ENCODE measurements around the gene FAXDC2. TPM values are rescaled to one million over a fixed set of nuclear protein-coding genes. Genes with fewer than 3 reads are reported as not detected.

FAXDC2 gene
- total RNA-seq, 1 donor from 2014 or later: 3.6 TPM

DNA sequence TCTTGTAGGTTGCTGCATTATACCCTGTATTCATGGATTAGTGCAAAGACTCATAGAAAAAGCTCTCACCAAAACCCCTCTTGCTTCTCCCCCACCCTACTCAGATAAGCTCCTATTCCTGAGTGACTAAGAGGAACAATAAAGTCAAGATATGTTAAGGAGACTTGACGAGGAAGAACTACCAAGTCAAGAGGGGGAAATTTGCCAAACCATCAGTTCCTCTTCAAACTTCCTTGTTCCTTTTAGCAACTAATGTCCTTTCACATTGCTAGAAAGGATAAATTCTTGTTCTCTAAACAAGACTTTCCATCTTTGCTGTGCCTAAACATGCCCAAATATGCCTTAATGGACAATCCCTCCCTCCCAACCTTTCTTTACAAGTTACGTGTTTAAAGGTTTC lies 35.0 kb upstream of the FAXDC2 start:
- Mint-ChIP-seq H3K4me1 (ENCODE audit: low read depth, unreplicated experiment) (no peaks in the 10 kb centered on the region), H3K27ac (ENCODE audit: unreplicated experiment) (no peak overlapping the region), H3K36me3 (ENCODE audit: low read depth, unreplicated experiment) (peaks cover 58% of the 10 kb centered on the region), H3K9me3 (ENCODE audit: unreplicated experiment) (peaks cover 31% of the 10 kb centered on the region), H3K27me3 (ENCODE audit: low read depth, unreplicated experiment) (no peaks in the 10 kb centered on the region), H3K4me3 (ENCODE audit: unreplicated experiment) (no peak overlapping the region)
- FAIRE-seq (no peak), DNase-seq (ENCODE audit: low read depth) (no peak)
- no peaks in the 10 kb centered on the region for H3K27me3 ChIP-seq (ENCODE audit: insufficient read depth, low read length)
- no peak for TF ChIP-seq EZH2 (IDR thresholded peaks at IDR 0.05; ENCODE audit: insufficient read depth, low read length)
- TF ChIP-seq, protein P1, sequence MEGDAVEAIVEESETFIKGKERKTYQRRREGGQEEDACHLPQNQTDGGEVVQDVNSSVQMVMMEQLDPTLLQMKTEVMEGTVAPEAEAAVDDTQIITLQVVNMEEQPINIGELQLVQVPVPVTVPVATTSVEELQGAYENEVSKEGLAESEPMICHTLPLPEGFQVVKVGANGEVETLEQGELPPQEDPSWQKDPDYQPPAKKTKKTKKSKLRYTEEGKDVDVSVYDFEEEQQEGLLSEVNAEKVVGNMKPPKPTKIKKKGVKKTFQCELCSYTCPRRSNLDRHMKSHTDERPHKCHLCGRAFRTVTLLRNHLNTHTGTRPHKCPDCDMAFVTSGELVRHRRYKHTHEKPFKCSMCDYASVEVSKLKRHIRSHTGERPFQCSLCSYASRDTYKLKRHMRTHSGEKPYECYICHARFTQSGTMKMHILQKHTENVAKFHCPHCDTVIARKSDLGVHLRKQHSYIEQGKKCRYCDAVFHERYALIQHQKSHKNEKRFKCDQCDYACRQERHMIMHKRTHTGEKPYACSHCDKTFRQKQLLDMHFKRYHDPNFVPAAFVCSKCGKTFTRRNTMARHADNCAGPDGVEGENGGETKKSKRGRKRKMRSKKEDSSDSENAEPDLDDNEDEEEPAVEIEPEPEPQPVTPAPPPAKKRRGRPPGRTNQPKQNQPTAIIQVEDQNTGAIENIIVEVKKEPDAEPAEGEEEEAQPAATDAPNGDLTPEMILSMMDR (IDR thresholded peaks at IDR 0.05; ENCODE audit: insufficient read depth, low read depth, low read length): no peak
- H4K20me1 ChIP-seq (ENCODE audit: insufficient read depth, low read length): no peaks in the 10 kb centered on the region
- H3K79me2 ChIP-seq (ENCODE audit: insufficient read depth, low read length): no peaks in the 10 kb centered on the region
- H3K4me2 ChIP-seq (ENCODE audit: low read length): no peak overlapping the region
- H3K27ac ChIP-seq (ENCODE audit: low read depth, low read length): no peak overlapping the region
- no peak overlapping the region for H3K4me3 ChIP-seq (ENCODE audit: insufficient read depth, low read depth, low read length)
- no peak overlapping the region for H2AFZ ChIP-seq (ENCODE audit: low read depth, low read length)
- H3K9me3 ChIP-seq (ENCODE audit: insufficient read depth, low read depth, low read length): peaks cover 15% of the 10 kb centered on the region
- peaks cover 34% of the 10 kb centered on the region for H3K36me3 ChIP-seq (ENCODE audit: insufficient read depth, low read length)
- no peaks in the 10 kb centered on the region for H3K4me1 ChIP-seq (ENCODE audit: insufficient read depth, low read length)
- no peak overlapping the region for H3K9ac ChIP-seq (ENCODE audit: low read length)

DNA sequence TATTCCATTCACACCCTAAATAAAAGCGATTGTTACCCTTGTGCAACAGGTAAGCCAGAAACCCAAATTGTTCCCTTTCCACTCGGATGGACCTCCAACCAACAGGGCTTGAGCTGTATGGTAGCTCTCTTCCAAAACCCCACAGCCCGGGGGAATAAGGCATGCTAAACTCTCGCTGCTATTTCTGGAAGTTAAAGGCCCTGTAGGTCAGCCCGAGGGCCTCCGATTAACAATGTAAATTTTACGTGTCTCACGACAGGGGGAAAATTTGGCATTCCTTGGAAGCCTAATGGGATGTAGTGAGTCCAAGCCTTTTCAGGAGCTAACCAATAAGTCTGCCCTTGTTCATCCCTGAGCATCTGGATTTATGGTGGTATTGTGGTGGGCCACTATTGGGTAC lies 34.0 kb upstream of the FAXDC2 start:
- Histone ChIP-seq H3K9ac (ENCODE audit: low read length) (no peak overlapping the region), H4K20me1 (ENCODE audit: insufficient read depth, low read length) (no peaks in the 10 kb centered on the region), H2AFZ (ENCODE audit: low read depth, low read length) (no peak overlapping the region), H3K9me3 (ENCODE audit: insufficient read depth, low read depth, low read length) (peaks cover 15% of the 10 kb centered on the region), H3K27ac (ENCODE audit: low read depth, low read length) (no peak overlapping the region), H3K36me3 (ENCODE audit: insufficient read depth, low read length) (peaks cover 28% of the 10 kb centered on the region), H3K4me2 (ENCODE audit: low read length) (no peak overlapping the region), H3K27me3 (ENCODE audit: insufficient read depth, low read length) (no peaks in the 10 kb centered on the region), H3K4me1 (ENCODE audit: insufficient read depth, low read length) (no peaks in the 10 kb centered on the region), H3K79me2 (ENCODE audit: insufficient read depth, low read length) (no peaks in the 10 kb centered on the region), H3K4me3 (ENCODE audit: insufficient read depth, low read depth, low read length) (no peak overlapping the region)
- H3K4me1 Mint-ChIP-seq (ENCODE audit: low read depth, unreplicated experiment): no peaks in the 10 kb centered on the region
- DNase-seq (ENCODE audit: low read depth) (no peak), FAIRE-seq (no peak)
- H3K4me3 Mint-ChIP-seq (ENCODE audit: unreplicated experiment): no peak overlapping the region
- no peak for TF ChIP-seq EZH2 (IDR thresholded peaks at IDR 0.05; ENCODE audit: insufficient read depth, low read length)
- TF ChIP-seq, protein P1 (IDR thresholded peaks at IDR 0.05; ENCODE audit: insufficient read depth, low read depth, low read length): no peak
- peaks cover 37% of the 10 kb centered on the region for H3K9me3 Mint-ChIP-seq (ENCODE audit: unreplicated experiment)
- no peaks in the 10 kb centered on the region for H3K27me3 Mint-ChIP-seq (ENCODE audit: low read depth, unreplicated experiment)
- H3K36me3 Mint-ChIP-seq (ENCODE audit: low read depth, unreplicated experiment): peaks cover 57% of the 10 kb centered on the region
- no peak overlapping the region for H3K27ac Mint-ChIP-seq (ENCODE audit: unreplicated experiment)

DNA sequence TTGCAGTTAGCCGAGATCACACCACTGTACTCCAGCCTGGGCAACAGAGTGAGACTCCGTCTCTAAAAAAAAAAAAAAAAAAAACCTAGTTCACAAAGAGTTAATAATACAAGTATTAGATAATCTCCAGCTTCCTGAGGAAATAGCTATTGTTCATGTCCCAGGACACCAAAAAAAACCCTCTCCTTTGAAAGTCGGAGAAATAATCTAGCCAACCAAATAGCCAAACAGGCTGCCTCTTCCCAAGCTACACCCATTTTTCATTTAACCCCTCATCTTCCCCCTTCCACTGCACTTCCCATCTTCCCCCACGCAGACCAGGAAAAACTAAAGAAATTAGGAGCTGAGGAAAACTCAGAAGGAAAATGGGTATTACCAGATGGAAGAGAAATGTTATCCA lies 31.6 kb upstream of the FAXDC2 start:
- no peak overlapping the region for H3K4me3 Mint-ChIP-seq (ENCODE audit: unreplicated experiment)
- FAIRE-seq: no peak
- Histone ChIP-seq H3K27ac (ENCODE audit: low read depth, low read length) (no peak overlapping the region), H4K20me1 (ENCODE audit: insufficient read depth, low read length) (no peaks in the 10 kb centered on the region), H3K9me3 (ENCODE audit: insufficient read depth, low read depth, low read length) (peaks cover 24% of the 10 kb centered on the region), H3K4me2 (ENCODE audit: low read length) (no peak overlapping the region), H3K27me3 (ENCODE audit: insufficient read depth, low read length) (no peaks in the 10 kb centered on the region), H3K4me1 (ENCODE audit: insufficient read depth, low read length) (no peaks in the 10 kb centered on the region), H2AFZ (ENCODE audit: low read depth, low read length) (no peak overlapping the region), H3K9ac (ENCODE audit: low read length) (no peak overlapping the region), H3K4me3 (ENCODE audit: insufficient read depth, low read depth, low read length) (no peak overlapping the region), H3K79me2 (ENCODE audit: insufficient read depth, low read length) (no peaks in the 10 kb centered on the region), H3K36me3 (ENCODE audit: insufficient read depth, low read length) (peaks cover 16% of the 10 kb centered on the region)
- TF ChIP-seq, protein P1 (IDR thresholded peaks at IDR 0.05; ENCODE audit: insufficient read depth, low read depth, low read length): no peak
- no peak for TF ChIP-seq EZH2 (IDR thresholded peaks at IDR 0.05; ENCODE audit: insufficient read depth, low read length)
- peaks cover 53% of the 10 kb centered on the region for H3K36me3 Mint-ChIP-seq (ENCODE audit: low read depth, unreplicated experiment)
- peaks cover 46% of the 10 kb centered on the region for H3K9me3 Mint-ChIP-seq (ENCODE audit: unreplicated experiment)
- no peak overlapping the region for H3K27ac Mint-ChIP-seq (ENCODE audit: unreplicated experiment)
- DNase-seq (ENCODE audit: low read depth): no peak
- H3K27me3 Mint-ChIP-seq (ENCODE audit: low read depth, unreplicated experiment): no peaks in the 10 kb centered on the region
- H3K4me1 Mint-ChIP-seq (ENCODE audit: low read depth, unreplicated experiment): no peaks in the 10 kb centered on the region
